Mucosa of descending colon (tissue), 3 donors: ENCODE results near the gene PIGBOS1. TPM values are rescaled to one million over a fixed set of nuclear protein-coding genes. Genes with fewer than 3 reads are reported as not detected.

Experiments
- ATAC-seq: fragments of 200-7000 bp; cut with Tn5 transposase; one replicate; pipeline ENCODE4 v1.9.1; 2020; ENCODE audit warnings: mild to moderate bottlenecking, moderate library complexity
- DNase-seq, 3 donors: peaks; one replicate each; pipeline ENCODE4 v3.0.0-alpha.2; 2020
- H3K36me3 ChIP-seq: fragments of 200-600 bp; one replicate; pipeline ENCODE4 v1.8.0; 2021; ENCODE audit warnings: low read depth, mild to moderate bottlenecking
- H3K4me1 ChIP-seq: fragments of 200-600 bp; one replicate; pipeline ENCODE4 v1.8.0; 2021; ENCODE audit warnings: low read depth, mild to moderate bottlenecking
- H3K4me3 ChIP-seq: fragments of 200-600 bp; one replicate; pipeline ENCODE4 v1.8.0; 2021; ENCODE audit warnings: mild to moderate bottlenecking
- H3K9me3 ChIP-seq: fragments of 200-600 bp; one replicate; pipeline ENCODE4 v1.8.0; 2021; ENCODE audit warnings: mild to moderate bottlenecking
- intact Hi-C, 2 donors: fragments of 100-400 bp; cut with DNase I in 1 of 2; cut with micrococcal nuclease in 1 of 2; formaldehyde crosslinking; loops; one replicate each; pipeline versions ENCODE4 v1.11.0 to v1.11.1; 2022; cut with DNase I, micrococcal nuclease
- total RNA-seq, 3 donors: library from RNA; stranded (reverse); fragmentation: NEBNext Ultra II Directional in 2 of 3; extraction: Animal tissue kit (Norgen Biotek cat#: 25700) in 2 of 3; gene quantifications; one replicate each; pipeline versions ENCODE4 v1.2.1 to v1.2.4, GENCODE V29; 2021 to 2023
- TF ChIP-seq, protein P1 (sequence below): fragments of 200-600 bp; IDR thresholded peaks from one replicate; pipeline ENCODE4 v1.8.0; 2022; ENCODE audit warnings: antibody characterized with exemption, mild to moderate bottlenecking
- donor health status: DM: no; HTN: no; CAD: no; lungs with moderate emphysema.
- donor health status: DM: no; HTN: no; CAD: no.
- donor health status: DM: no; HTN: yes; CAD: no.

Gene PIGBOS1
- total RNA-seq, 3 donors from 2014 or later = 7.7 to 11.0 (median 9.8) TPM

DNA sequence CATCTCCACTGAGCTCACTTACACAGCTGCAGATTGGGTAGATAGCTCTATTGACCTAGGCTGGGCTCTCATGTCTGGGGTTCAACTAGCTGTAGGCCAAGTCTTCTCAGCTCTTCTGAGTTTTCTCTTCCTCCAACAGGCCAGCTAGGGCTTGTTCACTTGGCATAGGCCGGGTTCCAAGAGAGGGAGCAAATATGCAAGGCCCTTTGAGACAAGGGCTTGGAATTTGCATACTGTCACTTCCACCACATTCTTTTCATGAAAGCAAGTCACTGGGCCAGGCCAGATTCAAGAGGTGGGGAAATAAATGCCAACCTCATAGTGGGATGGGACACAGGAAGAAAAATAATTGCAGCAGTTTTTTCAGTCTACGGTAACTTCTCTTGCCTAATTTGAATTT lies 25.3 kb upstream of the PIGBOS1 start:
- Histone ChIP-seq H3K36me3 (no peaks in the 10 kb centered on the region), H3K9me3 (no peaks in the 10 kb centered on the region), H3K4me1 (no peaks in the 10 kb centered on the region), H3K4me3 (no peak overlapping the region)
- intact Hi-C loops = no loop called here
- no peak for DNase-seq
- TF ChIP-seq, protein P1, sequence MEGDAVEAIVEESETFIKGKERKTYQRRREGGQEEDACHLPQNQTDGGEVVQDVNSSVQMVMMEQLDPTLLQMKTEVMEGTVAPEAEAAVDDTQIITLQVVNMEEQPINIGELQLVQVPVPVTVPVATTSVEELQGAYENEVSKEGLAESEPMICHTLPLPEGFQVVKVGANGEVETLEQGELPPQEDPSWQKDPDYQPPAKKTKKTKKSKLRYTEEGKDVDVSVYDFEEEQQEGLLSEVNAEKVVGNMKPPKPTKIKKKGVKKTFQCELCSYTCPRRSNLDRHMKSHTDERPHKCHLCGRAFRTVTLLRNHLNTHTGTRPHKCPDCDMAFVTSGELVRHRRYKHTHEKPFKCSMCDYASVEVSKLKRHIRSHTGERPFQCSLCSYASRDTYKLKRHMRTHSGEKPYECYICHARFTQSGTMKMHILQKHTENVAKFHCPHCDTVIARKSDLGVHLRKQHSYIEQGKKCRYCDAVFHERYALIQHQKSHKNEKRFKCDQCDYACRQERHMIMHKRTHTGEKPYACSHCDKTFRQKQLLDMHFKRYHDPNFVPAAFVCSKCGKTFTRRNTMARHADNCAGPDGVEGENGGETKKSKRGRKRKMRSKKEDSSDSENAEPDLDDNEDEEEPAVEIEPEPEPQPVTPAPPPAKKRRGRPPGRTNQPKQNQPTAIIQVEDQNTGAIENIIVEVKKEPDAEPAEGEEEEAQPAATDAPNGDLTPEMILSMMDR = no peak
- no peak for ATAC-seq

GRCh38 chr15:55343168-55343567 lies 24.2 kb upstream of the PIGBOS1 start:
- no peaks in the 10 kb centered on the region for H3K9me3 ChIP-seq
- no peaks in the 10 kb centered on the region for H3K4me1 ChIP-seq
- no peak for ATAC-seq
- intact Hi-C loops = no loop called here
- no peak for DNase-seq
- no peak overlapping the region for H3K4me3 ChIP-seq
- H3K36me3 ChIP-seq = no peaks in the 10 kb centered on the region
- TF ChIP-seq, protein P1 = no peak

DNA sequence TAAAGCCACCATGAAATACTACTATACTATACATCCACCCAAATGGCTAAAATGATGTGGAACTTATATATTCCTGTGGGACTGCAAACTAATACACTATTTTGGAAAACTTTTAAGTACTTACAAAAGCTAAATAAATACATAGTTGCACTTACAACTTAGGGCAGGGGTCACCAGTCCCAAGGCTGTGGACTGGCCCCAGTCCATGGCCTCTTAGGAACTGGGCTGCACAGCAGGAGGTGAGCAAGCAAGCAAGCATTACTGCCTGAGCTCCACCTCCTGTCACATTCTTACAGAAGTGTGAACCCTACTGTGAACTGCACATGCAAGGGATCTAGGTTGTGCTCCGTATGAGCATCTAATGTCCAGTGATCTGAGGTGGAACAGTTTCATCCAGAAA lies 18.2 kb upstream of the PIGBOS1 start:
- TF ChIP-seq, protein P1 = no peak
- Histone ChIP-seq H3K4me1 (no peaks in the 10 kb centered on the region), H3K36me3 (no peaks in the 10 kb centered on the region), H3K4me3 (no peak overlapping the region), H3K9me3 (no peaks in the 10 kb centered on the region)
- no peak for DNase-seq
- ATAC-seq = no peak
- intact Hi-C loops = no loop called here

DNA sequence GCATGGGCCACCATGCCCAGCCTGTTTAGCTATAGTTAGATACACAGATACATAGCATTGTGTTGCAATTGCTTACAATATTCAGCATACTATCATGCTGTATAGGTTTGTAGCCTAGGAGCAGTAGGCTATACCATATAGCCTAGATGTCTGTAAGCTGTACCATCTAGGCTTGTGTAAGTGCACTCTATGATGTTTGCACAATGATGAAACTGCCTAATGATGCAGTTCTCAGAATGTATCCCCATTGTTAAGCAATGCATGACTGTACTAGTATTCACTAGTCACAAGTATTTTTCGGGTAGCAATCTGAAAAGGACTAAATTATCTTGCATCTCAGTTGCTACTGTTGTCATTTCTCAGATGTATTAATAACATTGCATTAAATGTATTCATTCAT lies 16.1 kb upstream of the PIGBOS1 start:
- Histone ChIP-seq H3K9me3 (no peaks in the 10 kb centered on the region), H3K36me3 (no peaks in the 10 kb centered on the region), H3K4me3 (no peak overlapping the region), H3K4me1 (no peaks in the 10 kb centered on the region)
- DNase-seq (no peak), ATAC-seq (no peak)
- TF ChIP-seq, protein P1 = no peak
- intact Hi-C loops = no loop called here

DNA sequence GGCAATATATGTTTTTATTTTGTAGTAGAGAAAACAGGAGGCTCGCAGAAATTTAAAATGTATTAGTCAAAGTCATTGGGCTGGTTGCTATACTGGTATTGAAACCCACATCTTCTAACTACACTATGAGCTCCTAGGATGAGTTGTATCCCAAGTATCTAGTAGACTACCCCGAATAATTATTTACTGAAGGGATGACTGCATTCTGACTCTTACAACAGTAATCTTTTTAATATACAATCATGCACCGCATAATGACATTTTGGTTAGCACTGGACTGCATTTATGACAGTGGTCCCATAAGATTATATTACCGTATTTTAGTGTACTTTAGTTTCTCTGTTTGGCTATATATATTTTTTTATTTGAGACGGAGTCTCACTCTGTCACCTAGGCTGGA lies 15.4 kb upstream of the PIGBOS1 start:
- intact Hi-C loops = no loop called here
- TF ChIP-seq, protein P1 = no peak
- no peak overlapping the region for H3K4me3 ChIP-seq
- ATAC-seq (no peak), DNase-seq (no peak)
- no peaks in the 10 kb centered on the region for H3K9me3 ChIP-seq
- no peaks in the 10 kb centered on the region for H3K36me3 ChIP-seq
- H3K4me1 ChIP-seq = no peaks in the 10 kb centered on the region

DNA sequence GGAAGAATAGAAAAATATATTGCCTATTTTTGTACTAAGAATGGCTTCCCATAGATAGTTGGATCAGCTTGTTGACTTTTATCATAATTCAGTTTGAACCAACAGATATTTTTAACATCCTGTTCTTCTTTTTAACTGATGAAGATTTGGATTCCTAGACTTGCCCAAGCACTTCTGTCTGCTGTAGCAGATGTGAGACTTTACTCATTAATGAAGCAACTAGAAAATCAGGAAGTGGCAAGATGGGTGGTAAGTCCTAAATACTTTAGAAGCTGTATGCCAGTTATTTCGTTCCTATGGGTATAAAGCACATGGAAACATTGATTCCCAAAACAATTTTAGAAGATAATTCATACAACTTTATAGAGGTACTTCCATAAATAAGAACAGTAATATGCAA lies 8.5 kb upstream of the PIGBOS1 start:
- TF ChIP-seq, protein P1 = no peak
- intact Hi-C loops = no loop called here
- no peak for DNase-seq
- H3K36me3 ChIP-seq = no peaks in the 10 kb centered on the region
- no peaks in the 10 kb centered on the region for H3K4me1 ChIP-seq
- no peak overlapping the region for H3K4me3 ChIP-seq
- ATAC-seq = no peak
- no peaks in the 10 kb centered on the region for H3K9me3 ChIP-seq
